Peyer's patch (tissue), 4 donors: ENCODE measurements around the gene KLHL3.

Experiments used
- POLR2A ChIP-seq, 2 donors: fragments of 450-650 bp; IDR thresholded peaks; one replicate each; pipeline ENCODE4 v1.5.1; 2017; ENCODE audit warnings: antibody characterized with exemption in 2 of 2, mild to moderate bottlenecking in 2 of 2, moderate library complexity in 2 of 2
- TF ChIP-seq, protein P1 (sequence below), 6 experiments: fragments of 450-650 bp in 4 of 6; fragments of 200-600 bp in 2 of 6; sonication (generic) in 1 of 6; IDR thresholded peaks; one replicate each; pipeline ENCODE4 v1.5.1; 2017 to 2019; ENCODE audit warnings: antibody characterized with exemption in 6 of 6, mild to moderate bottlenecking in 3 of 6, moderate library complexity in 1 of 6

DNA sequence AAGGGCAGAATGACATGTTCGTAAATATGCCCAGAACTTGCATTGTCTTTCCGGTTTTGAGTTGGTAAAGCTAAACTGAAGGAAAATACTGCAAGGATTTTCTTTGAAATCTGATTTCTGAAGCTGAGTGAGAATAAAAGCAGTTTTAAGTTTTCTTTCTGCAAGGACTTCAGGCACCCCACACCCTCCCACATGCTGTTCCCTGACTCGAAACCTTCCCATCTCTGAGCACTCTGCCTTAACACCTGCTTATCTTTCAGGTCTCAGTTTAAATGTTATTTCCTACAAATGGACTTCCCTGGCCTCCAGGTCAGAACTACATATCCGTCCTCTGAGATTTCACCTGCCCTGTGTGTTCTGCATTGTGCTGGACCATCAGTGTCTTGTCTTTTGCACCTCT is 93.8 kb downstream of the KLHL3 start:
- TF ChIP-seq, protein P1, sequence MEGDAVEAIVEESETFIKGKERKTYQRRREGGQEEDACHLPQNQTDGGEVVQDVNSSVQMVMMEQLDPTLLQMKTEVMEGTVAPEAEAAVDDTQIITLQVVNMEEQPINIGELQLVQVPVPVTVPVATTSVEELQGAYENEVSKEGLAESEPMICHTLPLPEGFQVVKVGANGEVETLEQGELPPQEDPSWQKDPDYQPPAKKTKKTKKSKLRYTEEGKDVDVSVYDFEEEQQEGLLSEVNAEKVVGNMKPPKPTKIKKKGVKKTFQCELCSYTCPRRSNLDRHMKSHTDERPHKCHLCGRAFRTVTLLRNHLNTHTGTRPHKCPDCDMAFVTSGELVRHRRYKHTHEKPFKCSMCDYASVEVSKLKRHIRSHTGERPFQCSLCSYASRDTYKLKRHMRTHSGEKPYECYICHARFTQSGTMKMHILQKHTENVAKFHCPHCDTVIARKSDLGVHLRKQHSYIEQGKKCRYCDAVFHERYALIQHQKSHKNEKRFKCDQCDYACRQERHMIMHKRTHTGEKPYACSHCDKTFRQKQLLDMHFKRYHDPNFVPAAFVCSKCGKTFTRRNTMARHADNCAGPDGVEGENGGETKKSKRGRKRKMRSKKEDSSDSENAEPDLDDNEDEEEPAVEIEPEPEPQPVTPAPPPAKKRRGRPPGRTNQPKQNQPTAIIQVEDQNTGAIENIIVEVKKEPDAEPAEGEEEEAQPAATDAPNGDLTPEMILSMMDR (IDR thresholded peaks at IDR 0.05), result no peak
- TF ChIP-seq POLR2A (IDR thresholded peaks at IDR 0.05), result no peak
